GM21526 (cell line): ENCODE results near the gene CABLES2.
"Not testable (repeated sequence)": the region's sequence is repeated elsewhere in the genome, so short reads cannot be mapped to it uniquely, and the experiment has no call there.

Experiments
- ATAC-seq: cut with Tn5 transposase; IDR thresholded peaks from one replicate; pipeline ENCODE4 v1.9.1; 2021; ENCODE audit warnings: moderate library complexity; ENCODE audit not compliant: unreplicated experiment, low FRiP score

The CABLES2 gene

DNA sequence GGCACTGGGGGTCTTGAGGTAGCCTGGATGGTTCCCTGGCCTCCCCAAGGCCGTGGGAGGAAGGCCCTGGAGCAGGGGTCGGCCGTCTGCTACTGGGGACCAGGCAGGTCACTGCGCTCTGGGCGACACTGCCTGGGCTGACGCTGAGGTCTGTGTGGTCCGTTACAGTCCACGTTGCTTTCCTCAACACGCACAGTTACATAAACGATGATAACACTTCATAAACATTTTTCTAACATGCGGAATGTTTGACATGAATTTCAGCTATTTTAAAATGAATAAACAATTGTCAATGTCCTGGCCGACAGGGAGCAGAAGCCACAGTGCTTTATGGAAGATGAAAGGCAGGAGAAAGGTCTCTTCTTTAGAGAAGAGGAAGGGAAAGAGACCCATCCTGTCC lies 30.4 kb upstream of the CABLES2 start:
- ATAC-seq, result no peak

- no peak for ATAC-seq
Observed at GRCh38 chr20:62436692-62437091, 29.6 kb upstream of the CABLES2 start.

GRCh38 chr20:62433658-62434497 lies 26.8 kb upstream of the CABLES2 start:
- ATAC-seq, result no peak

DNA sequence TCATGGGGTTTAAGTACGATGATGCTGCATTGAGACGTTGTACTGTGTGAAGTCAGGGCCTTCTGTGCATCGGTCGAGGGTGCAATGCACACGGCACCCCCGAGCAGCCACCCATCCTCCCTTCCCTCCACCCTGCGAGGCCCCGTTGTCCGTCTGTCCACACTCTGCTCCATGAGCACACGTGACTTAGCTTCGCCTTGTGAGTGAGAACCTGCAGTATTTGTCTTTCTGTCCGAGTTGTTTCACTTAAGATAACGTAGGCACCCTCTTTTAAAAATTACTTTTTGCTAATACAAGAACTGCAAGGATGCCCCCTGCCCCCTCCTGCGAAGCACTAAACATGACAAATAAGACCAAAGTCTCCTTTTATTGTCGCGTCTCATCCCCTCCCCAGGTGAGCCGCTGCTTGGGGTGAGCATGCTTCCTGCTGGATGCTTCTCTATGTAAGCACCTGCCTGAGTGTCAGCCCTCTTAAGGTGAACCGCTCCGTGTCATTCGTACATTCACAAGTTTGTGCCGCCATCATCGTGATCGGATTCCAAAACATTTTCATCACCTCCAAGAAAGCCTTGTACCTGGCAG lies 23.9 kb upstream of the CABLES2 start:
- ATAC-seq, result no peak

GRCh38 chr20:62430311-62430853 lies 23.3 kb upstream of the CABLES2 start:
- no peak for ATAC-seq

- no peak for ATAC-seq
Observed at GRCh38 chr20:62429455-62430310, 22.6 kb upstream of the CABLES2 start.

- no peak for ATAC-seq
Observed at GRCh38 chr20:62428396-62429295, 21.6 kb upstream of the CABLES2 start.

GRCh38 chr20:62428002-62428372 lies 20.9 kb upstream of the CABLES2 start:
- no peak for ATAC-seq

DNA sequence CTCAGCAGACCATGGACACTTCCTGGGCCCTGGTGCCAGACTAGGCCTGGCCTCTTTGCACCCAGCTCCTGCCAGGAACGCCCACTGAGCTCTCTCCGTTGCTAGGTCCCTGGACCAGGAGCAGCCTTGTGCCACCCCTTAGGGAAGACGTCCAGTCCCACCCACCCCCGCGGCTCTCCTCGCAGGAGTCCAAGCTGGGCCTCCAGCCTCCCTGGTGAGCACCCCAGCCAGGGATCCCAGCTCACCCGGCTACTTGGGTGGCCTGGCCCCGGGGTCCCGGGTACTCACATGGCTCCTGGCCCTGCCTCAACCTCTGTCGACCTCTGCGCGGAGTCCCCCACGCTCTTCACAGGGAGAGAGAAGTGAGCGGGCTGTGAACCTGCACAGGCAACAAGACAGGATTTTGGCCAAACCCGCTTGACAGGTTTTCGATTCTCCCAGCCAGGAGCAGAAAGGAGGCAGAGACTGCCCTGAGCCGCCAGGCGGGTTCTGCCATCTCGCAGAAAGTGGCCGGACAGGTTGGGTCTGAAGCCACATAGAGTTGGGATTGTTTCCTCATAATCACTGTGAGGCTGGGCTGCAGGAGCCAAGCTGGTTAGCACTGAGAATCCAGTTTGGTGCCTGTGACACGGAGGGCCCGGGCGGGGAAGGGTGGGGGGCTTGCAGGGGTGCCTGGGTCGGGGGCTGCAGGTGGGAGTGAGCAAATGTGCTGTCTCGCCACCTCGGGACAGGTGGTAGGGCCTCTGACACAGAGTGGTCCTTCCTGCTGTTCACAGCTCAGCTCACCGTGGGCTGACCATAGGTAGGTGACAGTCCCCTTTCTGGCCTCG lies 20.3 kb upstream of the CABLES2 start, which contains the start of gene RBBP8NL:
TSS of gene RBBP8NL (minus strand) at position 368 of the 830 bp plus-strand sequence. CDS start 7,892 bp downstream, outside the sequence.
- ATAC-seq, result no peak

DNA sequence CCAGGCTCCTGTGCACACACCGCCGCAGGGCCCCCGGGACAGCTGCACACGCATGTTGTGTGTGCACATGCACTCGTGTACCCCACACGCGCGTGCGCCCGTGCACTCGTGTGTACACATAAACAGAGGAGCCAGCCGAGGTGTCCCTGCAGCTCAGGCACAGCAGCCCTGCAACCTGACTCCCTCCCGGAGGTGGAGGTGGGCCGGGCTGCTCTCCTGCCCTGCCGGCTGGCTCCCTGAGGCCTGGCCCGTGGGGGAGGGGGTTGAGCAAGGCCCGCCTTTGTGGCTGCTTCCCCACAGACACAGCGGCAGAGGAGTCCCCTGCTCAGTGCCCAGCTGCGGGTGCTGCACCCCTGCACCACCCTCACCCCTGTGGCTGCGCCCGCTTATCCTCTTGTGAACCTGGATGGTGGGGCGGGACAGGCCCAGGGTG lies 19.6 kb upstream of the CABLES2 start:
- no peak for ATAC-seq

DNA sequence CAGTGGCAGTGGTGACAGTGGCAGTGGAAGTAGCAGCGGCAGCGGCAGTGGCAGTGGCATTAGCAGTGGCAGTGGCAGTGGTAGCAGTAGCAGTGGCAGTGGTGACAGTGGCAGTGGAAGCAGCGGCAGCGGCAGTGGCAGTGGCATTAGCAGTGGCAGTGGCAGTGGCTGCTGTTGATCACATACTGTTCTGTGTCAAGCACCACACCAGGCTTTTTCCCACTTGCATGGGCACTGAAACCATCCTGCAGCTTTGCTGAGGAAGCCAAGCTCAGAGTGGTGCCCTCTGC lies 18.9 kb upstream of the CABLES2 start:
- ATAC-seq, result not testable (repeated sequence)

GRCh38 chr20:62425281-62426058 lies 18.4 kb upstream of the CABLES2 start:
- ATAC-seq, result no peak

GRCh38 chr20:62424249-62425107 lies 17.4 kb upstream of the CABLES2 start:
- ATAC-seq, result no peak

- ATAC-seq, result no peak
Observed at GRCh38 chr20:62423326-62423706, 16.2 kb upstream of the CABLES2 start.

DNA sequence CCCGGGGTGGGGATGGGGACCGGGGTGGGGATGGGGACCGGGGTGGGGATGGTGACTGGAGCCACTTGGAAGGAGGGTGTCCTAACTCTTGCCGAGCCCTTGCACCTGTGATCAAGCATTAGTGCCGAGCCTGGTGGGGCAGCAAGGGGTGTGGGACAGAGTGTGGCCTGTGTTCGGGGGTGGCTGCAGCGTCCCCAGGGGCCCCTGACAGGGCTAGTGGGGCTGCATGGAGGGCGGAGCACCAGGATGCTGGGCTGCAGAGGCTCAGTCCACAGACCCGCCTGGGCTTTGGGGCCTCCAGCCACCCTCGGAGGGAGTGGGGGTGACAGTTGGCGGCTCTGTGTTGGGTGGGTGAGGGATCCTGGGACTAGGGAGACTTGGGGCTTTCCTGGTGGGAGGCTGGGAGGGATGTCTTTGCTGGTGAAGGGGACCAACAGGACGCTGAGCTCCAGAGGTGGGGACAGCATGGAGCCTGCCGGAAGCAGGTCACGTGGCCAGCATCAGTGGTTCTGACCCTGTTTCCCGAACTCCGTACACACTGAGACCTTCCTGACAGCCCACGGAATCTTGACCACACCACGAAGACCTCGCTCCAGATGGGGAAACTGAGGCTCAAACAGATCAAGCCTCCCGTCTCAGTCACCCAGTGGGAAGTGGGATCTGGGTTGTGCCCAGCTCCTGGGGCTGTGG lies 15.7 kb upstream of the CABLES2 start:
- no peak for ATAC-seq

GRCh38 chr20:62421716-62421990 lies 14.6 kb upstream of the CABLES2 start:
- ATAC-seq, result no peak
